GM21423 (cell line): ENCODE results near the gene RNF111.
"Not testable (repeated sequence)": the region's sequence is repeated elsewhere in the genome, so short reads cannot be mapped to it uniquely, and the experiment has no call there.

Experiments
- ATAC-seq: cut with Tn5 transposase; IDR thresholded peaks from one replicate; pipeline ENCODE4 v1.9.1; 2021; ENCODE audit warnings: mild to moderate bottlenecking, moderate library complexity; ENCODE audit not compliant: unreplicated experiment

Gene RNF111

DNA sequence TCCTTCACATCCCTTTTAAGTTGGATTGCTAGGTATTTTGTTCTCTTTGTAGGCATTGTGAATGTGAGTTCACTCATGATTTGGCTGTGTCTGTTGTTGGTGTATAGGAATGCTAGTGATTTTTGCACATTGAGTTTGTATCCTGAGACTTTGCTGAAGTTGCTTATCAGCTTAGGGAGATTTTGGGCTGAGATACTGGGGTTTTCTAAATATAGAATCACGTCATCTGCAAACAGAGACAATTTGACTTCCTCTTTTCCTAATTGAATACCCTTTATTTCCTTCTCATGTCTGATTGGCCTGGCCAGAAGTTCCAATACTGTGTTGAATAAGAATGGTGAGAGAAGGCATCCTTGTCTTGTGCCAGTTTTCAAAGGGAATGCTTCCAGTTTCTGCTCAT is 139.8 kb downstream of the RNF111 start:
- not testable (repeated sequence) for ATAC-seq

DNA sequence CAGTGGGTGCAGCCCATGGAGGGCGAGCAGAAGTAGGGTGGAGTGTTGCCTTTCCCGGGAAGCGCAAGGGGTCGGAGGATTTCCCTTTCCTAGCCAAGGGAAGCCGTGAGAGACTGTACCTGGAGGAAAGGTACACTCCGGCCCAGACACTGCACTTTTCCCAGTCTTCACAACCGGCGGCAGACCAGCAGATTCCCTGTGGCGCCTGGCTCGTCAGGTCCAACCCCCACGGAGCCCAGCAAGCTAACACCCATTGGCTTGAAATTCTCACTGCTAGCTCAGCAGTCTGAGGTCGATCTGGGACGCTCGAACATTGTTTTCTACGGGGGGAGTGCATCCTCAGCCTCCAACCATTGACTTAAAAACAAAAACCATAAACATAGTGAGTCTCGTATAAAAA is 144.0 kb downstream of the RNF111 start:
- no peak for ATAC-seq

DNA sequence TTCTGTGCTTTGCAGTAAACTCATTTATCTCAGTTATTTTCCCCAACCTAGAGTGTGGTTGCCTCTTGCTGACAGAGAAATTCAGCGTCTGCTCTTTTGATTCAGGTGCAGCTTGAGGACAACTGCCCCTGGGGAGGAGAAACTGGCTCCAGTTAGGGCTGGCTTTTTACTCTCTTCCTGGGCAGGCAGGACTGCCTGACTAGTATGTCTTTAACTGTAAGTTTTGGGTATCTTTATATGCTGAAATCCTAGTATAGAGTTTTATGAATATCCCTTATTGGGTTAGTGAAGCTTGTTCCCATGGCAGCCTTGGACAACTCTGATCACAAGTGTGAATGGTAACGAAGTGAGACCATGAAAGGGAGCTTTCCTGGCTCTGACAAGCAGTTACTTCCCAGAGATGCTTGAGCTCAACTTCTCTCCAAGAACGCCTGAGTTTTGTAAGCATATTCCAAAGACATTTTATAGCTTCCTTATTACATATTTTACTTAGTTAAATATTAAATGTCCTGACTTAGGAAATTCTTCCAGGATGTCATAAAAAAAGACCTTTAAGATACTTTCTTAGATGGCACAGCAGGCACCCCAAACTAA is 144.6 kb downstream of the RNF111 start:
- ATAC-seq: no peak

DNA sequence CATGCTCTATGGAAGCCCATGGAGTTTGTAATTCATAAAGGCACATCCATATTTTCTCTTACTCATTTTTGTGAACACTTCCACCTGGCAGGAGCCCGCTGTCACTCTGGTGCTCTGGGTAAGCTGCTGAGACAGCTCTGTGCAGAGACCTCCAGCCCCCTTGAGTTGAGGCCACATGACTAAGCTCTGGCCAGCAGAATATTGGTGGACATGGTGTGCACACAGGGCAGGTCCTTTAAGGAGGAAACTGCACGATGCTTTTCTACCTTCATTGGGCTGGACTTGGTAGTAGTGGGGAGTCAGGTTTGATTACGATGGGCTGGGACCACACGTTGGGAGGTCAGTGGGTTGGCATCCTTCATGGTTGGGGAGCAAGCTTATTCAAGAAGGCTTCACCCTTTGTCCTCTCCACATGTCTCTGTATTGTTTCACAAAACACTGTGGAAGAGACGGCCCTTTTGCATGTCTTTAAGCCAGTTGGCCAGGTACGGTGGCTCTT is 146.5 kb downstream of the RNF111 start:
- ATAC-seq: no peak

DNA sequence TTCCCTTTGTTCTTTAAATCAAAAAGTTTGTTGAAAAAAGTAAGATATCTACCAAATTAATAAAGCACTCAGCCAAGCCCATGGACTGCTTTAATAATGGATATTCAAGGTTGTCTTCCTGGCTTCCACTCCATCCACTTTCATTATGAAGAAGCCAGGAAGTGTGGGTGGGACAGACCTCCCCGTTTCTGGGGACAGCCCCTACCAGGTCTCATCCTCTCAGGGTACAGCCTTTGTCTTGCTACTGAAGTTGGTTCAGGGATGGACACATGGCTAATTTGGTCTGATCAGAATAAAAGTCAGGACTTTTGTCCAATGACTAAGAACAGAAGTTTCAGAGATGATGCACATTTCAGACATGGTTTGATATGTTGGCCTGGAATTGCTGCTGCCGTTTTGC is 150.1 kb downstream of the RNF111 start:
- ATAC-seq: no peak

DNA sequence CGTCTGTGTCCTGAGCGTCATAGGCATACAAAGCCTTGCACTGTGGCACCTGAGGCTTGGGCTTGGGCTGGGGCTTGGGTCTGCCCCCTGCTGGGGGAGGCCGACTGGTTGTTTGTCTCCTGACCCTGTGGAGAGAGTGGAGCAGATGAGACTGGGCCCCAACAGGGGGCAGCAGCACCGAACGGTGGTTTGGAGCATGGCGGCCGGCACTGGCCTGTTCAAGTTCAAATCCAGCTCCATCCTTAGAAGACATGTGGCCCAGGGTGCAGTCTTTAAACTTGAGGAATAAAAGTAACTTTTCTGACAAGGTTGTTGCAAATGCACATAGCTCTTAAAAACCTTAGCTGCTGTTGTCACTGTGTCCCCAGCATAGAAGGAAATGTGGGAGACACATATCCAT is 150.8 kb downstream of the RNF111 start:
- no peak for ATAC-seq

DNA sequence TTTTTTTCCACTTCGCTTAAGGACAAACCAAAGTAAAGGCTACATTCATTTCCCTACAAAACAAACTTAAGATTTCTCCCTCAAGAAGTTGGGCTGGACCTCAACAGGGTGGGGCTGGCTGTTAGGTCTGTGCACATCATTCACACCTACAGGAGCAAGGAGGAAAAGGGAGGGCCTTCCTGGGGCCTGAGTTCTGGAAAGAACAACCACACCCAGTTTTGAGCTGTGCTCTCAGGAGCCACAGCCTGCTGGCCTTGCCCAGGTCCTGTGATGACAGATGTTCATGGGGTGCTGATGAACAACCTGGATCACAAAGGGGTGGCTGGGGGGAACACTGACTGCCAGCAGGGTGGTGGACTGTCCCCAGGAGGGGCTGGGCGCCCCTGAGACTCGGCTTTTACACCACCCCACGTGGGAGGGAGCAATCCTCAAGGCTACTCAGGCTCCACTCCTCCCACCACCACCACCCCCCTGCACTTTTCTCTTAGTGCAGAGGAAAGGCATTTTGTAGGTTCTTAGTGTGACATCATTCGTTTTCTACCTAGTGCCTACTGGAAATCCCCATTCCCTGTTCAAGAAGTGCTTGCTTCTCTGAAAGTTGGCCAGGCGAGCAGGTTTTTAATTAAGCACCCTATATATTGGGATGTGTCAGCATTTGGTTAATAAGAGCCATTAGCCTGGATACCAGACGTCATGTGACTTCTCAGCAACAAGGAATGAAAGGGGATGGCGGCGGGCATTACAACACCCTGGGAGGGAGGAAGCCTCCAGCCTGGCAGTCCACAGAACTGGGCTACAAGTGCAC is 153.2 kb downstream of the RNF111 start:
- ATAC-seq: no peak

DNA sequence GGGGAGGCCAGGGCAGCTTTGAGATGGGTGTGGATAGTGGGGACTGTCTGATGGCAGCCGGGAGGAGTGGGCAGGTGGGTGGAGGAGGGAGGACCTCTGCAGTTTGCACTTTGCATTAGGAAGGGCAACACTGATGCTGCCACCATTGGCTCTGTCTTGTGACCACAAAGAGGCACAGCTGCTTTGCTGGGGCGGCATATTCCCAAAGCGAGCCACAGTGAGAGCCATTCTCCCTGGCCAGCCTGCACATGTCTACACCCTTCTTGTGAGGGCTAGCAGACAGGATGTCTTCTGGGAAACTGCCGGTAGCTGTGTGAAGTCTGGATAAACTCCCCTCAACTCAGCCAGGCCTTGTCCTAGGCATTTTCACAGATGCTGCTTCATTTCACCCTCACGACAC is 155.8 kb downstream of the RNF111 start:
- no peak for ATAC-seq

DNA sequence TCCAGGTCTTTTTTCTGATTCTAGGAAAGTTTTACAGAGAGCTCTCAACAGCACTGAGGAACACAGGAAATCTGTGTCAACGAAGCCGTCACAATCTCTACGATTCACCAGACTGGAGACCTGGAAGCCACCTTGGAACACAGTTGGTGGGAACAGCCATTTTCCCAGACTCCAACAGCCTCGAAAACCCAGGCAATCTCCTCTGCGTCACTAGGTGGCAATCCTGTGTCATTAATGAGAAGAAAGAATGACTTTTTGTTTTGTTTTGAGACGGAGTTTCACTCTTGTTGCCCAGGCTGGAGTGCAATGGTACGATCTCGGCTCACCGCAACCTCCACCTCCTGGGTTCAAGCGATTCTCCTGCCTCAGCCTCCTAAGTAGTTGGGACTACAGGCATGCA is 157.1 kb downstream of the RNF111 start:
- ATAC-seq: not testable (repeated sequence)
